GOT3 (cell line): ENCODE data around the gene ENDOD1.
"Not testable (repeated sequence)": the region's sequence is repeated elsewhere in the genome, so short reads cannot be mapped to it uniquely, and the experiment has no call there.

ENCODE experiments used
- DNase-seq: peaks from one replicate; lab custom pipeline; 2025; ENCODE audit warnings: mixed read lengths; lab: John Stamatoyannopoulos, UW

Gene ENDOD1

DNA sequence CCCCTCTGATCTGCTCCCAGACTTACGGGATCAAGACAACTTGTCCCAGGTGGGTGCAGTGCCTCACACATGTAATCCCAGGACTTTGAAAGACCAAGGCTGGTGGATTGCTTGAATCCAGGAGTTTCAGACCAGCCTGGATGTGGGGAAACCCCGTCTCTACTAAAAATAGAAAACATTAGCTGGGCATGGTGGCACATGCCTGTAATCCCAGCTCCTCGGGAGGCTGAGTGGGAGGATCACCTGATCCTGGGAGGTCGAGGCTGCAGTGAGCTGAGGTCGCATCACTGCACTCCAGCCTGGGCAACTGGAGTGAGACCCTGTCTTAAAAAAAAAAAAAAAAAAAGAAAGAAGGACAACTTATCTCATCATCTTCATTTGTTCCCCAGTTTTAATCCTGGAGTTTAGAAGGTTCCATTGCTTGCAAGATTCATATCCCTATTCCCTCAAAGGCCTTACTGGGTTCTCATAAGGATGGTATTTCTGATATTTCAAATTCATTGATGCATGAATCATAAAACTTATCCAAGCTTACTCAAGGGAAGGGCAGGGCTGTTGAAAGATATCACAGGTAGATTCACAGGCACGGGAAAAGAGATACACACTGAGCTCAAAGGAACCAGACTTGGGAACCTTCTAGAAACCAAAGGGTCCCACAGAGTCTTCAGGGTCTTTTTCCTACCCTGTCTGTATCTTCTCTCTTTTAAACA is 14.6 kb downstream of the ENDOD1 start:
- DNase-seq, result no peak

DNA sequence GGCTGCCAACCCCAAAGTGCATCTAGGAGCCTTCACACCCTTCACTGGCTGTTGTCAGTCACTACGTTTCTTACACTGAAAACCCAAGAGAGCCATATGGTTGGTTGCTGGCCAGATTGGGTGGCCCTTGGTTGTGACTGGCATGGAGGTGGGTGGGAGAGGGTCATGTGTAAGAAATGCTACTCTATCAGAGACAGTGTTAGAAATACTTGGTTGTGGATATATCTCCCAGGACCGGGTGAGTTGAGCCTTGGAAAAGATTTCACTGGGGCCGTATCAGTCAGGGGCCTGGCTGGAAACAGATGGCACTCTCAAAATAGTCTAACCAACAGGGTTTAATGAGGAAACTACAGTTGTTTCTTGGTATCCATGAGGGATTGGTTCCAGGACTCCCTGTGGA is 15.2 kb downstream of the ENDOD1 start:
- no peak for DNase-seq

DNA sequence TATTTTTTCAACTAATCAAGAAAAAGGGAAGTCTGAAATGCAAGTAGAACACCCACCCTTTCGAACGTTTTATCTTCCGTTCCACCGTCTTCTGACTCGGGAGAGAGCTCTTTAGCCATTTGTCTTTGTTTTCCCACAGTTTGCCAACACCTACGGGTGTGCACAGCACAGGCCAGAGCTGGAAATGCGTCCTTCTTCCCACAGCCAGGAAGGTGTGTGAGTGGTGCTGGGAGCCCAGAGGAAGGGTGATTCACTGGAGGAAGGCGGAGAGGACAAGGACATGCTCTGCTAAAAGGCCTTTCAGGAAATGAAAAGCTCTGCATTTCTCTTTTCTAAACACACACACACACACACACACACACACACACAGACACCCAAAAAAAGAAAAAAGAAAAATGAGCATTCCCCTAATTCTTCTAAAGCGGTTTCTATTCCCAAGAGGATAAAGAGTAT is 18.5 kb downstream of the ENDOD1 start:
- DNase-seq, result no peak

DNA sequence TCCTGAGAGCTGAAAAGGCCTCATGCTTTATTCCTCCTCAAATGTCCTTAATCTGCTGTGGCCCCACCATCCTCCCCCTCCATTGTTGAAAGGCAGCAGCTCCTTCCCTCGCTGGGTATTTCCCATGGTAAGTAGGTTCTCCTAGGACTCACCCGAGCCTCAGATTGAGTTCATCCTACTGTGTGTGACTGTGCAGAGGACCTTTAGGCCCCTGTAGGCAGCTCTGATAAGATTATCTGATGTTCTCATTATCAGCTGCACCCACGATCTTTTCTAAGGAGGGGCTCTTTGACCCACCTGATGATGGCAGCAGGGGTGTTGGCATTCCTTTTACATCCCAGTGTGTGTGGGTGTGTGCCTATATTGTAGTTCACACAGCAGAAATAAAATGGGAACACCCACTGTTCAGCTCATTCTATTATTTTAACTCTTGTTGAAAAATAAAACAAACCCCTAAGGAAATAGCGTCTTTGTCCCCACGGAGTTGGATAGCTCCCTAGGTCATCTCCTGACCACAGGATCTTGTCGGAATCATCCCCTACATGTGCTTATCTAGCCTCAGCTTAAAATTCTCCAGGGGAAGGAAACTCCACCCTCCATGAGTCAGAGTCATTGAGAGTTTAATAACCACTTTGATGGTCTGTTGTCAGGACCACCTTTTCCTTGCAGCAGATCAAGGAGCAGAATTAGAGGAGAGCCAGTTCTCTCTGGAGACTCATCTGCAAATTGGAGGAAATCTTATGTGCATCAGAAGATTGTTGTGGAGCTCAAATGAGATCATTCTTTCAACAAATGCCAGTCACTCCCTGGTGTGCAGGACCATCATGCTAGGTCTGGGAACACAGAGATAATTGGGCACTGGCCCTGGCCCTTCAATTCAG is 19.3 kb downstream of the ENDOD1 start:
- DNase-seq, result no peak

DNA sequence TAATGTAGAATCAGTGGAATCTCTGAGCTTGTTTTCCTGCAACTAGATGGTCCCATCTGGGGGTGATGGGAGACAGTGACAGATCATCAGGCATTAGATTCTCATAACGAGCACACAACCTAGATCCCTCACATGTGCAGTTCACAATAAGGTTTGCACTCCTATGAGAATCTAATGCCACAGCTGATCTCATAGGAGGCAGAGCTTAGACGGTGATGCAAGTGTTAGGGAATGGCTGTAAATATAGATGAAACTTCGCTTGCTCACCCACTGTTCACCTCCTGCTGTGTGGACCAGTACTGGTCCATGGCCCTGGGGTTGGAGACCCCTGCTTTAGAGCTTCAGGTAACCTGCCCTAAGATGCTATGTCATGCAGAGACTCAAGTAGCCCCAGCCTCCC is 21.8 kb downstream of the ENDOD1 start:
- not testable (repeated sequence) for DNase-seq

DNA sequence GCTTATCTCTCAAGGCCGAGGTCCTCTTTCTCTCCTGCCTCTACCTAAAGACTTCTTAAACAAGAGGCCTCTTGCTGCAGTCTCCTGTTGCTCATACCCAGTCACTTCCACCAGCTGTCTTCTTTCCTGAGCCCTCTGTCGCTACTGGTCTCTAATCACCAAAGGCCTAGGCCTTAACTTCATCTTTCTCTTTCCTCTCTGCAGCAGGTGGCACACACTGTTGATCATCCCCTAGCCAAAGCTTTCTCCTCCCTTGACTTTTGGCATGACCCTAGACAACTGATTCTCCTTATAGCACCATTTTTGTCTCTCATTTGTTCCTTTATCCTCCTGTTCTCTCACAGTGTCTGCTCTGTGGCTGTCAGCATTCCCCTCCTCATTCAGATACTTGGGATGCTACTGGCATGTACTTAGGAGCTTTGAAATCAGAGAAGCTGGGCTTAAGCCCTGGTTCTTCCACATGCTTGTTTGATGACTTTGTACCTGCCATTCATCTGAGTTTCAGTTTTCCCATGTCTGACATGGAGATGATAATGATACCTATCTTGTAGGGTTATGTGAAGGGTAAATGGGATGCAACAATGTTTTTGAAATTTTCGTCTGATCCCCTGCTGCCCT is 22.4 kb downstream of the ENDOD1 start:
- no peak for DNase-seq

DNA sequence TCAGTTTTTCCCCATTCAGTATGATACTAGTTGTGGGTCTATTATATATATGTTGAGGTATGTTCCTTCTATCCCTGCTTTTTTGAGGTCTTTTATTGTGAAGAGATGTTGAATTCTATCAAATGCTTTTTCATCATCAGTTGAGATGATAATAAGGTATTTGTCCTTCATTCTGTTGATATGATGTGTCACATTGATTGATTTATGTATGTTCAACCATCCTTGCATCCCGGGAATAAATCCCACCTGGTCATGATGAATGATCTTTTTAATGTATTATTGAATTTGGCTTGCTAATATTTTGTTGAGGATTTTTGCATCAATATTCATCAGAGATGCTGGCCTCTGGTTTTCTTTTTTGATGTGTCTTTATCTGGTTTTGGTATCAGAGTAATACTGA is 26.0 kb downstream of the ENDOD1 start:
- DNase-seq, result no peak

DNA sequence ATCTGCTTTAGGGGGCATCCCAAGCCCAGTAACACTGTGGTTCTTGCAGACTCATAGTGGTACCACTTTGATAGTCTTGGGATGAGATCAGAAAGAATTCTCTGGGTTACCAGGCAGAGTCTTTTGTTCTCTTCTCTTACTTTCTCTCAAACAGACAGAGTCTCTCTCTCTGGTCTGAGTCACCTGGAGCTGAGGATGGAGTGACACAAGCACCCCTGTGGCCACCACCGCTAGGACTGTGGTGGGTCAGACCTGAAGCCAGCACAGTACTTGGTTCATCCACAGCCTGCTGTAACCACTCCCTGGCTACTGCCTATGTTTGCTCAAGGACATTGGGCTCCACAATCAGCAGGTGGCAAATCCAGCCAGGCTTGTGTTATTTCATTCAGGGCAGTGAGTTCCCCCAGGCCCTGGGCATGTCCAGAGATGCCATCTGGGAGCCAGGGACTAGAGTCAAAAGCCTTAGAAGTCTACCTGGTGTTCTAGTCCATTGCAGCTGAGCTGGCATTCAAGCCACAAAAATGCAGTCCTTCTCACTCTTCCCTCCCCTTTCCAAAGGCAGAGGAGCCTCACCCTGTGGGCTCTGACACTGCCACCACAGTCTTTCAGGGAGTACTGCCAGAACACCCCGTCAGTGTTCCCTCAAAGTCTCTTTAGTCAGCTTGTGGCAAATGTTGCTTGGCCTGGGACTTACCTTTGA is 29.9 kb downstream of the ENDOD1 start:
- DNase-seq, result no peak

DNA sequence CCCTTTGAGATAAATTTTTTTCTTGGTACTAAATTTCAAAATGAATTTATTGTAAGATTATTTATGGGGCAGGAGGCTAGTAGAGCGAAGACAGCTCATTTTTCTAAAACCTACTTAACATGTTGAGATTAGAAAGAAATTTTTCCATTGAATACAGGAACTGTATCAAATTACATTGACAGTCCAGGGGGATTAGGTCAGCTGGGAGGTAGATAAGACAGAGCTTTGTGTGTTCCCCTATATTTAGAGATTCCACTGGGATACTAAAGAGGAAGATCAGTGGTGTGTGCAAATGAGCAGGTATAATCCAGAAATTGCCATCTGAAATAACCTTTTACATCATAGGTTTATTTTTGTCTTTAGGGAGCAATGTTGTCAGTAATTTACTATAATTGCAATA is 32.1 kb downstream of the ENDOD1 start:
- no peak for DNase-seq

DNA sequence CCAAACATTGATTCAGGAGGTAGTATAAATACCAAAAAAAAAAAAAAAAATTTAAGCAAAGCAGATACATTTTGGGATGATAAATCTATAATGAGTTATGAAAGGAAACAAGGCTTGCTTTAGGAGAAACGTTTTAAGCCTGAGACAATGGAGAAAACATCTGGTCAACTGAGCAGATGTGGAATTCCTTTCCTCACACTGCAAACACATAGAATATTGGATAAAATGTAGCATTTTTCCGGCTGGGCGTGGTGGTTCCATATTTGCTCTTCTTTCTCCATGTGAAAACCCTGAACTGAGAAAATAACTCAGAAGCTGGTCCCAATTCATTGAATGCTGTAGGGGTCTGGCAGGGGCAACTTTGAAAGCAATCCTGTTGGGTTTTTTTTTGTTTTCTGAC is 33.9 kb downstream of the ENDOD1 start:
- DNase-seq, result no peak

DNA sequence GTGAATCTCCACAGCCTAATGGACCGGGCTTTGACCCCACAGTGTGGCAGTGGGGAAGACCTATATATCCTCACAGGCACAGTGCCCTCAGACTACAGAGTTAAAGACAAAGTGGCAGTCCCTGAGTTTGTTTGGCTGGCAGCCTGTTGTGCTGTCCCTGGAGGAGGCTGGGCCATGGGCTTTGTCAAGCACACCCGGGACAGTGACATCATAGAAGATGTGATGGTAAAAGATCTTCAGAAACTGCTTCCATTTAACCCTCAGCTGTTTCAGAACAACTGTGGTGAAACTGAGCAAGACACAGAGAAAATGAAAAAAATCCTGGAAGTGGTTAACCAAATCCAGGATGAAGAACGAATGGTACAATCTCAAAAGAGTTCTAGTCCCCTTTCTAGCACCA is 39.0 kb downstream of the ENDOD1 start:
- DNase-seq, result no peak

DNA sequence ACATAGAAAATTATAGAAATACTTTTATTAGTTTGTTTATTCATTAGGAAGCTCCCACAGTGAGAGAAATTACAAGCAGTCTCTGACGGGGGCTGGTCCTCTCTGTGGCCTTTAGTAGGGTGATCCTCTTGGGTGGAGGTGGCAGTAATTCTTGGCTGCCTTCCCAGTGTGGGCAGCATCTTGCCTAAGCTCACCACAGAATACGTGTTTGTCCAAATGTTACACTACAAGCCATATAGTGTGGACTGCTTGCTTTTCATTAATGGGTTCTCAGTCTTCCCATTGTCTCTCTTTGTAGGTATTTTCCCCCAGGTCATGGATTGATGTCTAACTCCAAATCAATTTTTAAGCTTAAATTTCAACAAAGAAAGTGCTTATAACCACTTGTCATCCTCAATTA is 43.3 kb downstream of the ENDOD1 start:
- no peak for DNase-seq

DNA sequence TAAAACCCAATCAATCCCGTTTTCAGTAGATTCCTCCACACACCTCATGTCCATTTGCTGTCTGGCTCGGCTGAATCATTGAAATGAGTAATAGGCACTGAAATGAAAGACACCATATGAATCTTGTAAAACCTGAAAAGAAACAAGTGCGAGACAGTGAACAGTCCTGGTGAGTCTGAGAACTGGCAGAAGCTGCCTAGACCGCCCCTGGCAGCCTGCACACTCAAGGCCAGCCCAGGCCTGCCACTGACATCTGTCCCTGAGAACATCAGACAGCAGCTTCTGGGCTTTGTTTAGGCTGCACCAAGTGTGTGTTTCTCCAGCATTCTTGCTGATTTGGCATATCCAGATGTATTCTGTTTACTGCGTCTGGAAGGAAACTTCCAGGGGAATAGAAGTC is 44.8 kb downstream of the ENDOD1 start:
- DNase-seq, result no peak

DNA sequence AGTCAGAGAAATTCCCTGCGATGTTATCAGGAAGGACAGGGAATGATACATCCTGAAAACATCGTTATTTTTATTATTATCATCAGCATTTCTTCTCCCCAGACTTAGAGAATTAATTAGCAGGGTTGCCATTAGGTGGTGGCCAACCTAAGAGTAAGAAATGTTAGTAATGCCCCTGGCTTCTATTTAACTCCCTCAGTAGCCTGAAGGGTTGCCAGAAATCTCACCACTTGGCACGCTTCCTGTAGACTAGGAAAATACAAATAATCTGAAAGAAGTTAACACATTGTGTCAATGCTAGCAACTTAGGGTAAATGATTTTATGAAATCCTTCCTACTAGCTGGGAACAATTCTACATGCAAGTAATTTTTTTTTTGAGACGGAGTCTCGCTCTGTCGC is 45.5 kb downstream of the ENDOD1 start:
- no peak for DNase-seq

DNA sequence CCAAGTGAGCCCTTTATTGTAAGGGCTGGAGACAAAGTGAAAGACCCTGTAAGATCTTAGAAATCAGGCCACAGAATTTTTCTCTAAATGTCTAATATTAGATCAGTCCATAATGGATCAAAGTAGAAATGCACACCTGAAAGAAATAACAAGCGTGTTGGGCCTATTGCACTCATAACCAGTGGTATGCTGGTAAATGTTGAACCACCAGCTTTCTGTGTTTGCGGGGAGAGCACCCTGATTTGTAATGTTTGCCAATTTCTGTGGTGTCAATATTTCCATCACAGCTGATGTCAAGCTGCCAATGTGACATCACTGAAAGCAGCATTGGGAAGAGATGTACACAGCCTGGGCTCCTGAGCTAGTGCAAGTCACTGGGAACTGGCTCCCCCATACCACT is 46.2 kb downstream of the ENDOD1 start:
- no peak for DNase-seq

DNA sequence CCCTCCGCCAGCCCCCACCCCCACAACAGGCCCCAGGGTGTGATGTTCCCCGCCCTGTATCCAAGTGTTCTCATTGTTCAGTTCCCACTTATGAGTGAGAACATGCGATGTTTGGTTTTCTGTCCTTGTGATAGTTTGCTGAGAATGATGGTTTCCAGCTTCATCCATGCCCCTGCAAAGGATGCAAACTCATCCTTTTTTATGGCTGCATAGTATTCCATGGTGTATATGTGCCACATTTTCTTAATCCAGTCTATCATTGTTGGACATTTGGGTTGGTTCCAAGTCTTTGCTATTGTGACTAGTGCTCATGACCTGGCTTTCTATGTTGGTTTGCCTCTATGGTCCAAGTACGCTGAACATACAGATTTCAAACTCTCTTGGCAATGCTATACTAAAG is 47.1 kb downstream of the ENDOD1 start:
- DNase-seq, result not testable (repeated sequence)

DNA sequence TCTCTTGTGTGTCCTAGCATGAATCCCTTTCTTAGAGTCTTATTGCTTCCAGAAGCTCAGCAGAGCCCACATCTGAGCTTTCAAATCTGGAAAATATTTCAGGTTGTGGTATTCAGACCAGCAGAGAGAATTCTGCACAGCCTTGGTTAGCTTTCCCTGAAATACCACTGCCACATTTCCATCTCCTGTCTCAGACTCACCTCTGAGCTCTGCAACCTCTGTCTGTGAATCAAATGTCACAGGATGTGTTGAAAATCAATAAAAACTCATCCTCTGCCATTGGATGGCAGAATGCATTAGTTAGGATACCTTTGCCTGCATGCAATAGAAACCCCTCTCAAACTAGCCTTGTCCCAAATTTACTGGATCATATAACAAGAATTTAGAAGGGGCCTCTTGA is 47.7 kb downstream of the ENDOD1 start:
- DNase-seq, result no peak

DNA sequence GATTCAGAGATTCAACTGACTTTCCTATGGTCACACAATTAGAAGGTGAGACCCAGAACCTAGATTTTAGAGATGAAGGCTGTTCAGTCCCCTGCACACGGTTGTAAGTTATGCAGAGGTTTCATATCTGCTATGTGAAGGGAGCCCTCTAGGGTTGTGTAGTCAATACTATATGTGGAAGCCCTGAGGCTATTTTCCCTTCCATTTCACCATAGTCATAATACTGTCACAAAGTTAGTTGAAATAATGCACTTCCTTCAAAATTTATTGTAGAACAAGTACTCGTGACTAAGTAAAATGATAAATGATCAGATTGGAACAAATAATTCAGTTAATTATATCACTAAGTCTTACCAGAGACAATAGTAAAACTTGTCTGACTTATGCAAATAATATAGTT is 48.8 kb downstream of the ENDOD1 start:
- DNase-seq, result no peak

DNA sequence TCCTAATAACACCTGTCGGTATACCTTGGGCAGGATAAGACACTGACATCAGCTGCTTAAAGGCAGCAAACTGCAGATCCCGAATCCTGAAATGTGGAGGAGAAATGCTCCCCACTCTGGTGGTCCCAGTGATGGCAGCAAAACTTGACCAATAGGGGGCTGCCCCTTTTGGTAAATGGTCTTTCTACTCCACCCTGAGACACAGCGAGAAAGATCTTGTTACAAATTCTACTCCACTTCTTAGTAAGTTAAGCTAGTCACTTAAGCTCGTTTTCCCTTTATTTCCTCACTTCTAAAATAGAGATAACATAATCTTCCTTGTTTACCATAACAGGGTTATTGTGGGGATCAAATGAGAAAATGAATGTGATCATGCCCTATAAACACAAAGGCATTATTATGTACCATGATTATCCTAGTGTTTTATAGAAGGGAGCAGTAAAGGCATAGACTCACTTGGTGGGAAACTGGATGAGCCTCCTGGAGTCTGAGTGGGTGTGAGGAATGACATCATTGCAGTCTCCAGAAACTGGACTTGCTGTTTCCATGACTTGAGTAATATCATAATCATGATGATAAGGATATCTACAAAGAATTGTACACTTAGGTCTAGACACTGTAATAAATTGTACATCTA is 50.9 kb downstream of the ENDOD1 start:
- no peak for DNase-seq

DNA sequence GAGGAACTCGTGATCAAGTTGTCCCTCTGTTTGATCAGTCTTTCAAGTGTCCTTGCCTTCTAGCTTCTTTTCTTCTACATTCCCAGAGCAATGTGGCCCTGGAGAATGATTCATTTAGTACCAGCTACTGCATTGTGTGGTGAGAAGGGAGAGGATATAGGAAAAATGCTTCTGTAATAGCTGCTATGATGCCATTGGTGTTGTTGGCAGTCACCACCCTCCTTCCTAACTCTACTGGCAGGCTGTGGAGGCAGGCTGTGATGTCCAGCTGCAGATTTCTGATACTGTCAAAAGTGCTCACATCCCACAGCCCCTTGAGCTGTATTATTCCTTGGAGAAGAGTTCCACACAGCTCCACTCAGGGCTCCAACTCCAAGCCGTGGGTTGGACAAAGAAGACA is 52.8 kb downstream of the ENDOD1 start:
- no peak for DNase-seq

DNA sequence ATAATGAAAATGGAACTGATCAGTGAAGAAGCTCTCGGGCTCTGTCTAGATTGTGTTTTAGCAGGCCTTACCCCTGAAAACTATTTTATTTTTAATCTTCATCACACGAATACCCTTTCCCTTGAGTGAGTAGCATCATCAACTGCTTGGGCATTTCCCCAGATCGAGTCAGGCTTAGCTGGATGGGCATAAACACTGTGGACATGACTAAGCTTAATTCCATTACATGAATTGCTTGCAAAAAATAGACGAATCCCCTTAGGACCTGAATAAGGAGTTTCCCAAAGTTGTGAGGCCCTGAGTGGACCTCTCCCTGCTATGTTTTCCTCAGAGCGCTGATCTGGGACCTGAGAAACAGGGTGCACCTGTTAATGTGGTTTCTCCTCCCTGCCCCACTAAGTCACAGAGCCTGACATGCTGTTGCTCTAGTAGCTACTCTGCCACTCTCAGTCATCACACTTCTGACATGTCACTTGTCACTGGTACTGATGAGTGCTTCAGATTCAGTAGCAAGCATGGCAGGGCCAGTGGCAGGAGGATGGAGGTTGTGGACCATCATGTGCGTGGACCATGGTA is 53.5 kb downstream of the ENDOD1 start:
- DNase-seq, result no peak
